OCI-M2 (cell line): ENCODE measurements around the gene POLD2.

Experiments
- DNase-seq: peaks from one replicate; lab custom pipeline; 2025; ENCODE audit not compliant: unreplicated experiment; lab: John Stamatoyannopoulos, UW

POLD2 gene

DNA sequence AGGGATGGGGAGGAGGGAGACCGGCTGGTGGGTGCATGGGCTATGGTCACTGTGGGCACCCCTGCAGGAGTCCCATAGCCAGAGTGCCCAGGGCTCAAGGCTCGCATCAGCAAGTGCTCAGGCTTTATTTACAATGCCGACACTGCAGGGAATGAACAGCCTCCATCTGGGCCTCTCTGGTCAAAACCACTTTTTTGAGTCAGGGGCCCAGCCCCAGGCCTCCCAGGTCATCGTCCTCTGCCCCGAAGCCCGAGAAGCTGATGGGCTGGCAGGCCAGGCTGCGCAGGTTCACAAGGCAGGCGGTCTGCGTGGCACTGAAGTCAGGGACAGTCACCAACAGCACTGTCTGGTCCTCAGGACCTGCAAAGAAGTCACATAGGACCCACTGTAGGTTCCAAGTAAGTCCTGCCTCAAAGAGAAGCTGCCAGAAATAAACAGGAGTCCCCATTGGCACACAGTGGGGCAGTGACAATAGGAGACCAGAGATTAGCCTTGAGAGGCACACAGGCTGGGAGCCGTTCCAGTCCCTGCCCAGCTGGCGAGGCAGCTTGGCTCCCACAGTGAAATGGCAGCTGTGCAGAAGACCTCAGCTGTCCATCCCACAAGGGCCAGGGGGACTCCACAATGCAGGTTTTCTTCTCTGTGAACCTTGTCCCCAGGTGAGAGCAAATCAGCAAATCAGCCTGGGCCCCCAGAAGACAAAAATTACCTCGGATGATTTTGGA lies 8.6 kb downstream of the POLD2 start:
- no peak for DNase-seq

DNA sequence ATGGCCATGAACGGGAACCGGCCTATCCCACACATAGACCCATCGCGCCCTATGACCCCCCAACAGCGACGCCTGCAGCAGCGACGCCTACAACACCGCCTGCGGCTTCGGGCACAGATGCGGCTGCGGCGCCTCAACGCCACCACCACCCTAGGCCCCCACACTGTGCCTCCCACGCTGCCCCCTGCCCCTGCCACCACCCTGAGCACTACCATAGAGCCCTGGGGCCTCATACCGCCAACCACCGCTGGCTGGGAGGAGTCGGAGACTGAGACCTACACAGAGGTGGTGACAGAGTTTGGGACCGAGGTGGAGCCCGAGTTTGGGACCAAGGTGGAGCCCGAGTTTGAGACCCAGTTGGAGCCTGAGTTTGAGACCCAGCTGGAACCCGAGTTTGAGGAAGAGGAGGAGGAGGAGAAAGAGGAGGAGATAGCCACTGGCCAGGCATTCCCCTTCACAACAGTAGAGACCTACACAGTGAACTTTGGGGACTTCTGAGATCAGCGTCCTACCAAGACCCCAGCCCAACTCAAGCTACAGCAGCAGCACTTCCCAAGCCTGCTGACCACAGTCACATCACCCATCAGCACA lies 9.5 kb downstream of the POLD2 start:
- no peak for DNase-seq

DNA sequence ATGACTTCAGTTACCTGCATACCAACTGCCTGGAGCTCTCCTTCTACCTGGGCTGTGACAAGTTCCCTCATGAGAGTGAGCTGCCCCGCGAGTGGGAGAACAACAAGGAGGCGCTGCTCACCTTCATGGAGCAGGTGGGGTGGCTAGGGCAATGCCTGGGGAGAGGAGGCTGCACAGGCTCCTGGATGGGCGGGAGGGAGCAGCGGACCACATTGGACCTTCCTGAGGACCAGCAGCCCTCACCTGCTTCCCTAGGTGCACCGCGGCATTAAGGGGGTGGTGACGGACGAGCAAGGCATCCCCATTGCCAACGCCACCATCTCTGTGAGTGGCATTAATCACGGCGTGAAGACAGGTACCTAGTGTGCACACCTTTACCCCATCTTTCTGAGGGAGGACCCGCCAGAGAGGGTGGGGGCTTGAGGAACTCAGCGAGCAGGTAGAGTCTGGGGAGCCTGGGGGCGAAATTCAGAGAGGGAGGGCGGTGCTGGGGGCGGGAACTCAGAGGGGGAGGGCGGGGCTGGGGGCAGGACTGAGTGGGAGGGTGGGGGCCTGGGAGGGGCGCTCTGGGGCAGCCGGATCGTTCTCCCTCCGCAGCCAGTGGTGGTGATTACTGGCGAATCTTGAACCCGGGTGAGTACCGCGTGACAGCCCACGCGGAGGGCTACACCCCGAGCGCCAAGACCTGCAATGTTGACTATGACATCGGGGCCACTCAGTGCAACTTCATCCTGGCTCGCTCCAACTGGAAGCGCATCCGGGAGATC lies 10.2 kb downstream of the POLD2 start:
- no peak for DNase-seq

DNA sequence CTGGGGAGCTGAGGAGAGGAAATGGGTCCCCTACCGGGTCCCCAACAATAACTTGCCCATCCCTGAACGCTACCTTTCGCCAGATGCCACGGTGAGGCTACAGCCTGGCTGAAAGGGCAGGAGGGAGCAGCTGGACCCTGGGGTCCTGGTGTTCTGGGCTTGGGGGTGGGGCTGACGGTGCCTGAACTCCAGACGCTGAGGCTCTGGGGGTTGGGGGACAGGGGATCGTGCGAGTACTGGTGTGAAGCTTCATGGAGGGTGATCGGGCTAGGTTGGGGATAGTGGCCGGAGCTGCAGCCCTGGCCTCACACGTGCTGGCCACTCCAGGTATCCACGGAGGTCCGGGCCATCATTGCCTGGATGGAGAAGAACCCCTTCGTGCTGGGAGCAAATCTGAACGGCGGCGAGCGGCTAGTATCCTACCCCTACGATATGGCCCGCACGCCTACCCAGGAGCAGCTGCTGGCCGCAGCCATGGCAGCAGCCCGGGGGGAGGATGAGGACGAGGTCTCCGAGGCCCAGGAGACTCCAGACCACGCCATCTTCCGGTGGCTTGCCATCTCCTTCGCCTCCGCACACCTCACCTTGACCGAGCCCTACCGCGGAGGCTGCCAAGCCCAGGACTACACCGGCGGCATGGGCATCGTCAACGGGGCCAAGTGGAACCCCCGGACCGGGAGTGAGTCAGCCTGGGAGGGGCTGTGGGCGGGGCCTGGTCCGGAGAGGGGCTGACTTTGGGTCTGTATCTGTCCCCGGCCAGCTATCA lies 10.9 kb downstream of the POLD2 start:
- no peak for DNase-seq

DNA sequence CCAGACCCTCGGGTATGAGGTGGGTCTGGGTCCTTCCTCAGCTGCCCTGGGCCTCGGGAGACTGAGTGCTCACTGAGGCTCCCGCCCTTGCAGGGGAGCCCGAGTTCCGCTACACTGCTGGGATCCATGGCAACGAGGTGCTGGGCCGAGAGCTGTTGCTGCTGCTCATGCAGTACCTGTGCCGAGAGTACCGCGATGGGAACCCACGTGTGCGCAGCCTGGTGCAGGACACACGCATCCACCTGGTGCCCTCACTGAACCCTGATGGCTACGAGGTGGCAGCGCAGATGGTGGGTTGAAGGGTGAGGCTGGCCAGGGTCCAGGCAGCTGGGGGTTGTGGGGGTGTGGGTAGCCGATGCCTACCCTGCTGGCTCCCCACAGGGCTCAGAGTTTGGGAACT lies 11.6 kb downstream of the POLD2 start:
- DNase-seq = no peak

DNA sequence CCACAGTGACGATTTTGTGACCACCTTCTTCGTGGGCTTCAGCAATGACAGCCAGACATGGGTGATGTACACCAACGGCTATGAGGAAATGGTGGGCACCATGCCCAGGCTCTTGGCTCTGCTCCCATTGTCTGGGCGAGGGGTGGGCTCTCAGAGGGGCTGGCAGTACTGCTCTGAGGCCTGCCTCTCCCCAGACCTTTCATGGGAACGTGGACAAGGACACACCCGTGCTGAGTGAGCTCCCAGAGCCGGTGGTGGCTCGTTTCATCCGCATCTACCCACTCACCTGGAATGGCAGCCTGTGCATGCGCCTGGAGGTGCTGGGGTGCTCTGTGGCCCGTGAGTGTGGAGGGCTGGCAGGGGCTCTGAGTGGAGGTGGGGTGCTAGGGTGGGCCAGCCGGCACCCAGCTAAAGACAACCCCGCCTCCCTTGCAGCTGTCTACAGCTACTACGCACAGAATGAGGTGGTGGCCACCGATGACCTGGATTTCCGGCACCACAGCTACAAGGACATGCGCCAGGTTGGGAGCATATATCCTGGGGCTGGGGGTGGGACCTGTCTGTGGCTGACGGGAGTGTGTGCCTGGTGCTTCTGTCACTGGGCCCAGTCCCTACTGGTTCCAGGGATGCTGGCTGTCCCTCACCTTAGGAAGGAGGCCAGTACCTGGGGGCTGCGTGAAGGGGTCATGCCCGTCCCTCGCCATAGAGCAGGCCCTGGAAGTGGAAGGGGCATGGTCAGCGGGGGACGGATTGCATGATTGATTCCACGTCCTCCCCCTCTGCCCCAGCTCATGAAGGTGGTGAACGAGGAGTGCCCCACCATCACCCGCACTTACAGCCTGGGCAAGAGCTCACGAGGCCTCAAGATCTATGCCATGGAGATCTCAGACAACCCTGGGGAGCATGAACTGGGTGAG lies 12.4 kb downstream of the POLD2 start:
- DNase-seq = no peak

DNA sequence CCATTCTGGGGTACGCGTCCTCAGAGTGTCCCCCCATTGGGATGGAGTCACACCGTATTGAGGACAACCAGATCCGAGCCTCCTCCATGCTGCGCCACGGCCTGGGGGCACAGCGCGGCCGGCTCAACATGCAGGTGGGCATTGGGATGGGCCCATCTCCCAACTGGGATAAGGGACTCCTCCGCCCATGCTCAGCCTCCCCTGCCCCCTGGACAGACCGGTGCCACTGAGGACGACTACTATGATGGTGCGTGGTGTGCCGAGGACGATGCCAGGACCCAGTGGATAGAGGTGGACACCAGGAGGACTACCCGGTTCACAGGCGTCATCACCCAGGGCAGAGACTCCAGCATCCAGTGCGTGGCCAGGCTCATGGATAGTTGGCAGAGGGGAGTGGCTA lies 13.4 kb downstream of the POLD2 start:
- DNase-seq = no peak

DNA sequence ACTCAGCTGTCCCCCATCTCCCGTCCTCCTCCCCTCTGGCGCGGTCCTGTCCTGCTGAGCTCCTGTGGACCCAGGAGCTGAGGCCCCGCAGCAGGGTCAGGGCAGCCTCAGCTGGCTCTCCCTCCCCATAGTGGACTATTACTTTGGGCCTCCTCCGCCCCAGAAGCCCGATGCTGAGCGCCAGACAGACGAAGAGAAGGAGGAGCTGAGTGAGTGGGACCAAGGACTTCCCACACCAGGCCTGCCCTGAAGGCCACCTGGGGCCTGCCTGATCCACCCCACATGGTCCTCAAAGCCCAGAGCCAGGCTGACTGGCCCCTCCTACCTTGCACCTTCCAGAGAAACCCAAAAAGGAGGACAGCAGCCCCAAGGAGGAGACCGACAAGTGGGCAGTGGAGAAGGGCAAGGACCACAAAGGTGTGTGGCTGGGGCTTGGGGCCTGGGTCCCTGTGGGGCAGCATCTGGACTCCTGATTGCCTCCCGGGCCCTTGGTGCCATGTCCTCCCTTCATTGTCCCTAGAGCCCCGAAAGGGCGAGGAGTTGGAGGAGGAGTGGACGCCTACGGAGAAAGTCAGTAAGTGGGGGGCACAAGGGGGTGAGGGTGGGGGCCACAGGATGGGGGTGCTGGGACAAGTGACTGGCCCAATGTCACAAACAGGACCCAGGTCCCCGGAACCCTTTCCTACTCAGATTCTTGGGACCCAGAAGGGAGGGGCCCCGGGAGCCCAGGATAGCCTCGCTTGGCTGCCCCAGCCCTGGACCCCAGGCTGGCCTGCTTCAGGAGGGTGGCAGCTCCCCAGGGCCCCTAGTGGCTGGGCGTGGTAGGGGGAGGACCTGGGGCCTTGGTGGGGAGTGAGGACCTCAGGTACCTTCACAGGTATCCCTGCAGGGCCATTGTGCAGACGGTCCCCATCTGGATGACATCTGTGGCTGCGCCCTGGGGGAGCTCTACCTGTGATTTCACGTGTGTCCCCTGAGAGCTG lies 14.3 kb downstream of the POLD2 start:
- no peak for DNase-seq

DNA sequence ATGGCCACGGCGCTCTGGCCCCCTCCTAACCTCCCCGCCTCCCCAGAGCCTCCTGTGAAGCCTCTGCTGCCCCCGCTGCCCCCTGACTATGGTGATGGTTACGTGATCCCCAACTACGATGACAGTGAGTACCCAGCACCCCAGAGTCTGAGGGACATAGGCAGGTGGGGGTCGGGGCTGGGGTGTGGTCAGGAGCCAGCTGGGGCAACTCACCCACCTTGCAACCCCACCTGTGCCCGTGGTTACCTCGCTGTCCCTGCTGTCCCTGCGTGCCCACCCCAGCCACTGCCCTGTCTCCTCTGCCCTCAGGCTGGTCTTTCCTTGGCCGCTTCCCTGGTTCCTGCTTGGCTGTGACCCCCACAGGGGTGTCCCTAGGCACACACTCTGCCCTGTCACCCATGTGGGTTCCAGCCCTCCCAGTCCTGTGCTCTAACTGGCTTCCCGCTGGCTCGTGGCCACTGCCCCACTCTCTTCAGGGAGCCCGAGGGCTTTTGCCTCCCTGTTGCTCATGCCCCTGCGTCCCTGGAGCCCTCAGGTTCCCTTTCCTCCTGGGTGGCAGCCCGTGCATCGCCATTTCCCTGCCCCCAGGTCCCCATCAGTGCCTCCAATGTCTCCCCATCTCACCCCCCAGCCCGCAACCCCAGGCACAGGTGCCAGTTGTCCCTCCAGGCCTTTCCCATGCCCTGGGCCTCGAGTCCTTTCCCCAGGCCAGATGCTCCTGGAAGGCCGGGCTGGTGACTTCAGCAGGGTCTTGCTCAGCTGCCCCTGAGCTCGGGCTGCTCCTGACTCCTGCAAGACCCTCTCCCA lies 15.2 kb downstream of the POLD2 start:
- no peak for DNase-seq

DNA sequence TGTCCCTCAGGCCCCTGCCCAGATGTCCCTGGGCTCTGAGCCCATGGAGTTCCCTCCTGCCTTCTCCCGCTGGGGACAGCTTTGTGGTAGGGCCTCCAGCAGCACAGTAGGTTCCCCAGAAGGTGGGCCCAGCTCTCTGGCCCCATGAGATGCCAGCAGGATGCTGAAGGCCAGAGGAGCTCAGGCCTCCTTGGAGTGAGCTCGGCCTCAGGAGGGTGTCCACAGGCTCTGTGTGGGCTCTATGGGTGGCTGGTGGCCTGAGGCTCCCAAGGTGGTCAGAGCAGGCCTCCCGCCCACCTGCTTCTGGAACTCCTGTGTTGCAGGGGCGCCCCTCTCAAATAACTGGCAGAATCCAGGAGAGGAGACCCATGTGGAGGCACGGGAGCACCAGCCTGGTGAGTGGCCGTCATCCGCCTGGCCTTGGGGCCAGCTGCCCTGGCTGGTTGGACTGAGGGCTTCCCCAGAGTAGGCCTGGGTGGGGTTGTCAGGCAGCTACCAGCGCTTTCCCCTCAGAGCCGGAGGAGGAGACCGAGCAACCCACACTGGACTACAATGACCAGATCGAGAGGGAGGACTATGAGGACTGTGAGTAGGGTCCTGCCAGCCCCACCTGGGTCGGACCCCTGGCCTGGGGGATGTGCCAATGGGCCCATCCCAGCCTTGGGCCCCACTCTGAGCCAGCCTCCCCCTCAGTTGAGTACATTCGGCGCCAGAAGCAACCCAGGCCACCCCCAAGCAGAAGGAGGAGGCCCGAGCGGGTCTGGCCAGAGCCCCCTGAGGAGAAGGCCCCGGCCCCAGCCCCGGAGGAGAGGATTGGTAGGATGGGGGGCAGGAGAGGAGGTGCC lies 16.0 kb downstream of the POLD2 start:
- DNase-seq = no peak

DNA sequence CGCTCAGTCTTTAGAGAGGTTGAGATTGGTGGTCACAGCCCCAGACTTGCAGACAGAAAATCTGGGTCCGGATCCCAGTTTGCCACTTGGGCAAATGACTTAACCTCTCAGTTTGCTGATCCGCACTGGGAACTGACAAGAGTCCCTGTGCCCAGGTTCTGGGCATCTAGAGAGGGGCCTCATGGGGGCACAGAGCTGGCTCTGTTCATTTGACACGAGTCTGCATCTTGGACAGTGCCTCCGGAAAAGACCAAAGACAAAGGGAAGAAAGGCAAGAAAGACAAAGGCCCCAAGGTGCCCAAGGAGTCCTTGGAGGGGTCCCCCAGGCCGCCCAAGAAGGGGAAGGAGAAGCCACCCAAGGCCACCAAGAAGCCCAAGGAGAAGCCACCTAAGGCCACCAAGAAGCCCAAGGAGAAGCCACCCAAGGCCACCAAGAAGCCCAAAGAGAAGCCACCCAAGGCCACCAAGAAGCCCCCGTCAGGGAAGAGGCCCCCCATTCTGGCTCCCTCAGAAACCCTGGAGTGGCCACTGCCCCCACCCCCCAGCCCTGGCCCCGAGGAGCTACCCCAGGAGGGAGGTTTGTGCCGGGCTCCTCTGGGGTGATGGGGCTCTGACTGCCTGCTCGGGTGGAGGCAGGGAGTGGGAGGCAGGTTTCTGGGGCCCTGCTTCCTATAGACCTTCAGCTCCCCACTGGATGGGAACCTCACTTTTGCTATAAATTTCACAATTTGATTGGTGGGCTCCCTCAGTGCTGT lies 16.9 kb downstream of the POLD2 start:
- DNase-seq = no peak

DNA sequence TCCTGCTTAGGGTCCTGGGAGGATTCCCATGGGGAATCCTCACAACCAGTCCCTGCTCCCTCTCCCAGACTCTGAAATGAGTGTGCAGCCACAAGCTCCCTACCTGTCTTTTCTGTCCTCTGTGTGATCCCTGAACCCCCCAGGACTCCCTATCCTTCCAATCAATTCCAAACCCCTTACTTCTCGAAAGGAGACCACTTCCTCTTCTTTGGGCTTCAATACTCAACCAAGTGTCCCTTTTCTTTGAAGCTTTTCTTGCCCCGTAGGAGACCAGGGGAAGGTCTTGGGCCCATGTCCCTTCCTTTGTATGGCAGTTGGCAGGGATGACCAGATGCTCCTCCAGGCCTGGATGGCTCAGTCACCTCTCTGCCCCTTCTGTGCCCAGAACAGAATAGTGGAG lies 17.5 kb downstream of the POLD2 start:
- DNase-seq = no peak

DNA sequence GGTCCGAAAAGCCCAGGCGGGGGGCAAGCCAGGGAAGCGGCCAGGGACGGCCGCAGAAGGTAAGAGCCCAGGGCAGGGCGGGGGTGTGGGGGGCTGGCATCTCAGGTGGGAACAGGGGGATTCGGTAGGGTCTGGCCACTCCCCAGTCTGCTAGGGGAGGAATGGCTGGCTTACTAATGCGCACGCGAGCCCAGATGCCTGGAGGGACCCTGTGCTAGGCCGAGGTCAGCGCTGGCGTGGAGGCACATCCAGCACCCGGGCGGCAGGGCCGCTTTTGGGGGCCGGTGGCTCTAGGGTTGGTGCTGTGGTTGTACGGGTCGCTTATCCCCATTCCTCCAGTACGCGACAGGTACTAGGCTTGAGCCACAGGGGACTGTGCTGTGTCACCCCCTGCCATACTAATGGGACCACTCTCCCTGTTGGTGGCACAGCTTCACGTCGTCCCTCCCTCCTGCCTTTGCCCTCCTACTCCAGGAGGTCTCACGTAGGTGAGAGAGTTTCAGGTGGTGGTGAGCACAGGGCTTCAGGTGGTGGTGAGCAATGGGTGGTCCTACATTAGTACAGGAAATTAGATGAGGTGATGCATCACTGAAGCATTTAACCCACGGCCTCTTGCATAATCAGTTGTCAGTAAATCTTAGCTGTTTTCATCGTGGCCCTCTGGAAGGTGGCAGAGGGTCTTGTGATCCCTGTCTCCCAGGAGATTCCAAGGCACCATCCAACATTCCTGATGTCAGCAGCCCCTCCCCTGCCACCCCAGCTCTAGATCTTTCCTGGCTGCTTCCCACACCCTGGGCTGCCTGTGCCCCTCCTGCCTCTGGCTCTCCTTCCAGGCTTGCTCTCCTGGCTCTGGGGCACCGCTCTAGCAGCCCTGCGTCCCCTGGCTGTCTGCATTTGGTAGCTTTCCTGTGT lies 18.2 kb downstream of the POLD2 start:
- DNase-seq = no peak

DNA sequence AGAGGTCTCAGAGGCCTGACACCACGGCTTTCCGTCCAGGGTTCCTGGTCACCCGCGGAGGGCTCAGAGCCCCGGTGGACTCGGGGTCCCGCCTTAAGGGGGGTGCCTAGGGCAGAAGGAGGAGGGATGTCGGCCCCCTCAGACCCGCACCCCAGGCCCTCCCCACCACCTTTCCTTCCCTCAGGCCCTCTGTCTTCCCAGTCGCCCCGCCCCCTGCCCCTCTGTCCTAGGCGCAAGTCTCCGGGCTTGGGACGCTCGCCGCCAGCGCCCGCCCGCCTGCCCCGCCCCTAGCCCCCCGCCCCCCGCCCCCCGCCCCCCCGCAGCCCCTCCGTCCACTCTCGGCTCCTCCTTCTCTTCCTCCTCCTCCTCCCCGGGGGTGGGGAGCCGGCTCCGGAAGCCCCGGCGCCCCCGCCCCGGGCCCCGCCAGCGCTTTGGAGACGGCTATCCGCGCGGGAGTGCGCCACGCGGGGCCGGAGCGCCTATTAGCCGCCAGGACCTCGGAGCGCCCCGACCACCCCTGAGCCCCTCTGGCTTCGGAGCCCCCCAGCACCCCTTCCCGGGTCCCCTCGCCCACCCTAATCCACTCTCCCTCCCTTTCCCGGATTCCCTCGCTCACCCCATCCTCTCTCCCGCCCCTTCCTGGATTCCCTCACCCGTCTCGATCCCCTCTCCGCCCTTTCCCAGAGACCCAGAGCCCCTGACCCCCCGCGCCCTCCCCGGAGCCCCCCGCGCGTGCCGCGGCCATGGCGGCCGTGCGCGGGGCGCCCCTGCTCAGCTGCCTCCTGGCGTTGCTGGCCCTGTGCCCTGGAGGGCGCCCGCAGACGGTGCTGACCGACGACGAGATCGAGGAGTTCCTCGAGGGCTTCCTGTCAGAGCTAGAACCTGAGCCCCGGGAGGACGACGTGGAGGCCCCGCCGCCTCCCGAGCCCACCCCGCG lies 19.2 kb downstream of the POLD2 start, which contains the start of gene AEBP1:
Gene AEBP1 (plus strand): TSS at position 423 of the 937 bp plus-strand sequence. CDS start 321 bp downstream, at position 744.
- DNase-seq = no peak

DNA sequence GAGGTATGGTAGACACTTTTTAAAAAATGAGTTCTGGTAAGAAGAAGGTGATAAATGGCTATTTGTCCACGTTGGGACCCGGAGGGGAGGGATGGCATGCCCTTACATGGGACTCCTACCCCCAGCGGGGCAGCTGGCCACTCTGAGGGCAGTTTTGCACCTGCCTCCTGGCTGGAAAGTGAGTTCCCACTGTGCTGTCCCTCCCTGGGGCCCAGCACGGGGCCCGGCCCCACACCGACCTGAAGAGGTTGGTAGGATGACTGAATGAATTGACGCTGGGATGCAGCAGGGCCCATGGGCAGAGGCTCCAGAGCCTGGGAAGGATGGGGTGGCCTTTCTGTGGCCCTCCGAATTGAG lies 19.8 kb downstream of the POLD2 start:
- no peak for DNase-seq
